Measurements from ENCODE around the gene CYLD. TPM values are rescaled to one million over a fixed set of nuclear protein-coding genes. Genes with fewer than 3 reads are reported as not detected.

CYLD gene
- total and polyA plus RNA-seq, 2 experiments from 2014 or later: 21.7 to 32.6 TPM

GRCh38 chr16:50771366-50771765, 29.5 kb downstream of the CYLD start:
- Histone ChIP-seq H3K4me1 (ENCODE audit: insufficient read depth) (peaks cover 14% of the 10 kb centered on the region), H3K36me3 (ENCODE audit: low read depth) (peaks cover 12% of the 10 kb centered on the region), H3K27ac (peak overlapping the region; percentile 88), H3K9me3 (ENCODE audit: low read depth) (no peaks in the 10 kb centered on the region), H3K27me3 (replicated peaks; ENCODE audit: insufficient read depth) (no peaks in the 10 kb centered on the region), H2AFZ (peak overlapping the region; percentile 37; the same call in 1 of the 2 replicates), H3K4me3 (no peak overlapping the region), H3F3A (ENCODE audit: insufficient read depth) (peaks cover 16% of the 10 kb centered on the region), H3K4me2 (ENCODE audit: unreplicated experiment) (peak overlapping the region; percentile 24), H3K9ac (peak overlapping the region; percentile 38; the same call in 1 of the 2 replicates), H3K79me2 (ENCODE audit: insufficient read depth) (peaks cover 83% of the 10 kb centered on the region), H3K9me2 (ENCODE audit: insufficient read depth) (no peaks in the 10 kb centered on the region), H4K20me1 (ENCODE audit: insufficient read depth) (no peaks in the 10 kb centered on the region)
- peak; percentile 87 for DNase-seq
- TF ChIP-seq EZH2 (IDR thresholded peaks at IDR 0.05; ENCODE audit: insufficient read depth, poor library complexity, severe bottlenecking): no peak
- TF ChIP-seq EZH2phosphoT487 (IDR thresholded peaks at IDR 0.05; ENCODE audit: insufficient read depth, low read depth): no peak
- 12 to 16% methylated on average over 3 of the region's 3 CpGs for WGBS, 2 experiments (ENCODE audit: low coverage in 1 of 2, low lambda C conversion rate in 2 of 2, missing lambda C conversion rate in 2 of 2)
- in situ Hi-C loops (cut with MboI): loop anchor here (10.0 kb wide), 1 partner anchor 63 kb away; no protein-coding TSS in a partner anchor

GRCh38 chr16:50774405-50774804, 32.5 kb downstream of the CYLD start:
- Histone ChIP-seq H3K9me2 (ENCODE audit: insufficient read depth) (no peaks in the 10 kb centered on the region), H3F3A (ENCODE audit: insufficient read depth) (peaks cover 16% of the 10 kb centered on the region), H3K9ac (no peak overlapping the region), H3K9me3 (ENCODE audit: low read depth) (no peaks in the 10 kb centered on the region), H3K79me2 (ENCODE audit: insufficient read depth) (peaks cover 61% of the 10 kb centered on the region), H3K27ac (no peak overlapping the region), H3K4me1 (ENCODE audit: insufficient read depth) (peaks cover 14% of the 10 kb centered on the region), H2AFZ (no peak overlapping the region), H3K36me3 (ENCODE audit: low read depth) (peaks cover 15% of the 10 kb centered on the region; the same call in 1 of the 2 replicates), H3K4me3 (no peak overlapping the region), H3K27me3 (replicated peaks; ENCODE audit: insufficient read depth) (no peaks in the 10 kb centered on the region), H3K4me2 (ENCODE audit: unreplicated experiment) (no peak overlapping the region), H4K20me1 (ENCODE audit: insufficient read depth) (no peaks in the 10 kb centered on the region)
- no peak for TF ChIP-seq EZH2phosphoT487 (IDR thresholded peaks at IDR 0.05; ENCODE audit: insufficient read depth, low read depth)
- no peak for TF ChIP-seq EZH2 (IDR thresholded peaks at IDR 0.05; ENCODE audit: insufficient read depth, poor library complexity, severe bottlenecking)
- no peak for DNase-seq
- in situ Hi-C loops (cut with MboI): loop anchor here (10.0 kb wide), 1 partner anchor 60 kb away; no protein-coding TSS in a partner anchor
- 93 to 98% methylated on average over 5 of the region's 5 CpGs for WGBS, 2 experiments (ENCODE audit: low coverage in 1 of 2, low lambda C conversion rate in 2 of 2, missing lambda C conversion rate in 2 of 2)

GRCh38 chr16:50774960-50775359, 33.1 kb downstream of the CYLD start:
- Histone ChIP-seq H3F3A (ENCODE audit: insufficient read depth) (peaks cover 16% of the 10 kb centered on the region), H3K27me3 (replicated peaks; ENCODE audit: insufficient read depth) (no peaks in the 10 kb centered on the region), H3K9me2 (ENCODE audit: insufficient read depth) (no peaks in the 10 kb centered on the region), H3K9me3 (ENCODE audit: low read depth) (no peaks in the 10 kb centered on the region), H4K20me1 (ENCODE audit: insufficient read depth) (no peaks in the 10 kb centered on the region), H3K27ac (no peak overlapping the region), H3K4me3 (no peak overlapping the region), H3K4me1 (ENCODE audit: insufficient read depth) (peaks cover 14% of the 10 kb centered on the region), H3K36me3 (ENCODE audit: low read depth) (peaks cover 15% of the 10 kb centered on the region), H3K9ac (no peak overlapping the region), H3K4me2 (ENCODE audit: unreplicated experiment) (no peak overlapping the region), H2AFZ (no peak overlapping the region), H3K79me2 (ENCODE audit: insufficient read depth) (peaks cover 56% of the 10 kb centered on the region)
- DNase-seq: no peak
- WGBS, 2 experiments (ENCODE audit: low coverage in 1 of 2, low lambda C conversion rate in 2 of 2, missing lambda C conversion rate in 2 of 2): 88 to 90% methylated on average over 3 of the region's 3 CpGs
- in situ Hi-C loops (cut with MboI): loop anchor here (10.0 kb wide), 1 partner anchor 60 kb away; no protein-coding TSS in a partner anchor
- TF ChIP-seq EZH2phosphoT487 (IDR thresholded peaks at IDR 0.05; ENCODE audit: insufficient read depth, low read depth) (no peak), EZH2 (IDR thresholded peaks at IDR 0.05; ENCODE audit: insufficient read depth, poor library complexity, severe bottlenecking) (no peak)

- TF ChIP-seq EZH2 (IDR thresholded peaks at IDR 0.05; ENCODE audit: insufficient read depth, poor library complexity, severe bottlenecking) (no peak), EZH2phosphoT487 (IDR thresholded peaks at IDR 0.05; ENCODE audit: insufficient read depth, low read depth) (no peak)
- Histone ChIP-seq H3K79me2 (ENCODE audit: insufficient read depth) (peaks cover 48% of the 10 kb centered on the region), H3K9me2 (ENCODE audit: insufficient read depth) (no peaks in the 10 kb centered on the region), H4K20me1 (ENCODE audit: insufficient read depth) (no peaks in the 10 kb centered on the region), H3K4me3 (no peak overlapping the region), H3K27ac (no peak overlapping the region), H3K4me2 (ENCODE audit: unreplicated experiment) (no peak overlapping the region), H3K9me3 (ENCODE audit: low read depth) (no peaks in the 10 kb centered on the region), H3K9ac (no peak overlapping the region), H2AFZ (no peak overlapping the region), H3K4me1 (ENCODE audit: insufficient read depth) (peaks cover 10% of the 10 kb centered on the region), H3K27me3 (replicated peaks; ENCODE audit: insufficient read depth) (no peaks in the 10 kb centered on the region), H3F3A (ENCODE audit: insufficient read depth) (peaks cover 10% of the 10 kb centered on the region), H3K36me3 (ENCODE audit: low read depth) (peaks cover 18% of the 10 kb centered on the region)
- in situ Hi-C loops (cut with MboI): loop anchor here (10.0 kb wide), 1 partner anchor 59 kb away; no protein-coding TSS in a partner anchor
- DNase-seq: no peak
- WGBS, 2 experiments (ENCODE audit: low coverage in 1 of 2, low lambda C conversion rate in 2 of 2, missing lambda C conversion rate in 2 of 2): 100% methylated on average over 1 of the region's 1 CpG
These were observed 34.2 kb downstream of the CYLD start for GRCh38 chr16:50776037-50776436.
